PC-9 (cell line): ENCODE results near the gene GIMAP2.

Experiments
- CTCF ChIP-seq: fragments of 200-600 bp; sonication (generic); conservative IDR thresholded peaks from 2 replicates; pipeline ENCODE4 v1.6.1; 2017; ENCODE audit warnings: mixed run types, antibody characterized with exemption, mild to moderate bottlenecking, moderate library complexity
- EZH2 ChIP-seq: fragments of 200-600 bp; sonication (generic); IDR thresholded peaks from 2 replicates; pipeline ENCODE4 v1.8.0; 2017; ENCODE audit warnings: antibody characterized with exemption, low read depth

GRCh38 chr7:150685219-150686029, at the start of gene GIMAP2:
- TF ChIP-seq CTCF (no peak), EZH2 (no peak)
